Activated naive CD8-positive, alpha-beta T cell treated with anti-CD3 and anti-CD28 coated beads, Interleukin-2, amount 50 U/mL, for 24 hours (primary cell): ENCODE measurements around the gene SLC22A23.

Experiments used
- ATAC-seq: fragments of 150-1000 bp; cut with Tn5 transposase; one replicate; pipeline ENCODE4 v1.10.0; 2021
- DNase-seq: peaks from one replicate; pipeline ENCODE4 v3.0.0; 2021
- H3K27ac Mint-ChIP-seq: one replicate; pipeline ENCODE4 v1.8.0; 2021; ENCODE audit warnings: mild to moderate bottlenecking, mixed read lengths
- H3K27me3 Mint-ChIP-seq: one replicate; pipeline ENCODE4 v1.8.0; 2021; ENCODE audit warnings: mixed read lengths
- H3K36me3 Mint-ChIP-seq: one replicate; pipeline ENCODE4 v1.8.0; 2021; ENCODE audit warnings: low read depth, mixed read lengths
- H3K4me1 Mint-ChIP-seq: one replicate; pipeline ENCODE4 v1.8.0; 2021; ENCODE audit warnings: mixed read lengths
- H3K4me3 Mint-ChIP-seq: one replicate; pipeline ENCODE4 v1.8.0; 2021; ENCODE audit warnings: mild to moderate bottlenecking, moderate library complexity, mixed read lengths
- H3K9me3 Mint-ChIP-seq: one replicate; pipeline ENCODE4 v1.8.0; 2021; ENCODE audit warnings: mixed read lengths

The SLC22A23 gene

DNA sequence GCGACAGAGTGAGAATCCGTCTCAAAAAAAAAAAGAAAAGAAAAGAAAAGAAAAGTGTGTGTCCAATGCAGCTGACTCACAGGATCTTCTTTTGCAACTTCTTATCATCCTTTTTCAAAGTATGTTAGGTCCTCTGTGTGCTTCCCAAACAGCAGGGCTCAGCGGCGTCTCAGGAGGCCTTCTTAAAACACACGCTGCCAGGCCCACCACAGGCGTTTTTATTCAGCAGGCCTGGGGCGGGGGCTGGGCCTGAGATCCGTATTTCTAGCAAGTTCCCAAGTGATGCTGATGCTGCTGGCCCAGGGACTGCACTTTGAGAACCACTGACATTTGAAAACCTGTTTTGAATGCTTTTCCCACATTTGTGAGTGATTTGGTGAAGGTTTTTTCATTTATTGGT lies 141.0 kb downstream of the SLC22A23 start:
- H3K36me3 Mint-ChIP-seq: no peaks in the 10 kb centered on the region
- no peaks in the 10 kb centered on the region for H3K9me3 Mint-ChIP-seq
- peaks cover 19% of the 10 kb centered on the region for H3K4me1 Mint-ChIP-seq
- ATAC-seq (no peak), DNase-seq (no peak)
- H3K27me3 Mint-ChIP-seq: peaks cover 2% of the 10 kb centered on the region
- H3K4me3 Mint-ChIP-seq: no peak overlapping the region
- H3K27ac Mint-ChIP-seq: no peak overlapping the region

DNA sequence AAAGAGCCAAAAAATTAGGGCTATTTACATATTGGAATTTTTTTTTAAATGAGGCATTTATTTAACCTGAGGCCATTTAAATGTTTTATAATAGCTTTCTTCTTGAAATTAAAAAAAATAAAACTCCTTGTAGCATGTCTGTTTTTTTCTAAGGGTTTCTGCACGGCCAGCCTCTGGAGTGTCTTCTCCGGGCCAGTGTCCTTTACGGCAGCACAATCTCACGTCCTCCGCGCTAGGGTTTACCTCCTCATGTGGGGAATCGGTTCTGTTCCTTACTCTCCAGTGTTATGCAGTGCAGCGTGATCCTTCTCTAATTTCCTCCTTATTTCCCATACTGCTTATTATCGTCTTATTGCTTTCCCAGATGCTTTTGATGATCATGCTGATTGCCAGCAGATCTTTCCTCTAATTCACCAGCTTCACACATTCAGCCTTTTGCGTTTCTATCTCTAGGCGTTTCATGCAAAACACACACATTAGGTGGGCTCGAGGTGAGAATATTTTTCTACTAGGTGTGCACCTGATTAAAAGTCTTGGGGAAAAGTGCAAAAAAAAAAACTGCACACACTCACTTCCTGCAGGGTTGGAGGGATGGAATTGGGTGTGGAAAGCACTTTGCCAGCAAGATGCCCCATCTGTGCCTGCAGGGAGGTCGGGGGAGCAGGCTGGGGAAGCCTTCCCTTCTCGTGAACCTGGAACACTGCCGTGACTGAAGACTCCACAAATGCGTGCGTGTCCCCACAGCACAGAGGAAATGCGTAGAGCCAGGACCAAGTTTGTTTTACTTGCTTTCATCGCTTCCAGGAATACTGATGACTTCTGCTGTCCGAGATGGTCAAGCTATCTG lies 142.0 kb downstream of the SLC22A23 start:
- peaks cover 19% of the 10 kb centered on the region for H3K4me1 Mint-ChIP-seq
- H3K27ac Mint-ChIP-seq: no peak overlapping the region
- H3K36me3 Mint-ChIP-seq: no peaks in the 10 kb centered on the region
- H3K9me3 Mint-ChIP-seq: no peaks in the 10 kb centered on the region
- H3K4me3 Mint-ChIP-seq: no peak overlapping the region
- DNase-seq (no peak), ATAC-seq (no peak)
- H3K27me3 Mint-ChIP-seq: peaks cover 2% of the 10 kb centered on the region

DNA sequence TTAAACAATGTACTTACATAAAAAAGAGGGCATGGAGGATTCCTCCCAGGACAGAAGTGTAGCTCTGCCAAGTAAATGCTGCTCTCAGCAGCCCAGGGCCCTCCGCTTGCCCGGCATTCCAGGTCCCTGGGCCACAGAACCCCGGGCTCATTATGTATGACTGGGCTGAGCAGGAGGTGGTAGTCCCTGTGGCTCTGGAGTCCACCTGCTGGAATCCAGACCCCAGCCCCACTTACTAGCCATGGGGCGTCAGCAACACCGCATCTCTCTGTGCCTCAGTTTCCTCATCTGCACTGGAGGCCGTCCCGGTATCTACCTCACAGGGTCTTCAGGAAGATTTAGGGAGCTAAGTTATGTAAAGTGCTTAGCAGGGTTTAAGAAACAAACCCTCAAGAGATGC lies 142.7 kb downstream of the SLC22A23 start:
- peaks cover 17% of the 10 kb centered on the region for H3K4me1 Mint-ChIP-seq
- no peaks in the 10 kb centered on the region for H3K27me3 Mint-ChIP-seq
- no peak overlapping the region for H3K4me3 Mint-ChIP-seq
- H3K27ac Mint-ChIP-seq: no peak overlapping the region
- no peak for DNase-seq
- H3K36me3 Mint-ChIP-seq: no peaks in the 10 kb centered on the region
- H3K9me3 Mint-ChIP-seq: no peaks in the 10 kb centered on the region
- ATAC-seq: no peak

DNA sequence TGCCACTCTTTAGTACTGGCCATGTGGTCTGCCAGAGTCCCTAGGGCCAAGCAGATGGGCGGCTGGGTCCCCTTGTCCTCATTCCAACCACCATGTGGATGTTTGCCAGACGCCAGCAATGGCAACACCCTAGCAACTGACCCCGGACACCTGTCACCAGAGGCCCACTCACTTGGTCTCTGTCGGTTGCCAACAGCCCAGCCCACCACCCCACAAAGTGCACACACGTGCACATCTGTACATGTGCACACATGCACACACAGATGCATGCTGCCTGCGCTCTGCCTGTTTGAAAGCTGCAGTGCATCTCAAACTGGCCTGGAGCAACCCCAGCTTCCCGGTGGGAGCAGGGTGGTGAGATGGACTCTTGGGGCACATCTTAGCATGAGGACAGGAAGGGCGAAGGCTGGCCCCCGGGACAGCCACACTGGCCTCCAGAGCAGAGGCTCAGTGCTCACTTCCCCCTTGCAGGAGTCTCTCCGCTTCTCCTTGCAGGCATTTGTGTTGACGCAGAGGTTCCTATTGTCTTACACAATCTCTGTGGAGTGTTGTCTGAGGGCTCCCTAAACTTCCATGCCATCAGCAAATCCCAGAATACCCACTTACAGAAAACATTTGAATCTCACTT lies 144.1 kb downstream of the SLC22A23 start:
- Mint-ChIP-seq H3K36me3 (no peaks in the 10 kb centered on the region), H3K4me3 (no peak overlapping the region), H3K4me1 (peaks cover 3% of the 10 kb centered on the region), H3K9me3 (no peaks in the 10 kb centered on the region), H3K27me3 (no peaks in the 10 kb centered on the region), H3K27ac (no peak overlapping the region)
- ATAC-seq: no peak
- DNase-seq: no peak

DNA sequence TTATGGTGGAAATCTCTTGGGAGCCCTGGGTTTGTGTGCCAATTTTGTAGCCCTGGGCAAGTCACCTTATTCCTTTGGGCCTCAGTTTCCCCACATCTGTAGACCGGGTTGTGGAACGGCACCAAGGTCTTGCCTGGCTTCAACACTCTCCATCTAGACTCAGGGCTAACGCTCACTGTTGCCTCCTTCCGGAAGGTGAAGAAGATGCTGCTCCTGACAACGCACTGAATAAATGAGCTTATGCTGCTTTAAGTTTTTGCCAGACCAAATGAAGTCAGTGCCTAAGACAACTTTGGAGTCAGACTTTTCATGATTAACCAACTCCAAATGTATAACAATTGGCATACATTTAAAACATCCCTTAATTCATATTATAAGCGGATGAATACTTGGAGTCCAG lies 145.0 kb downstream of the SLC22A23 start:
- Mint-ChIP-seq H3K27ac (no peak overlapping the region), H3K36me3 (no peaks in the 10 kb centered on the region), H3K4me3 (no peak overlapping the region), H3K27me3 (no peaks in the 10 kb centered on the region), H3K9me3 (no peaks in the 10 kb centered on the region), H3K4me1 (no peaks in the 10 kb centered on the region)
- DNase-seq (no peak), ATAC-seq (no peak)

DNA sequence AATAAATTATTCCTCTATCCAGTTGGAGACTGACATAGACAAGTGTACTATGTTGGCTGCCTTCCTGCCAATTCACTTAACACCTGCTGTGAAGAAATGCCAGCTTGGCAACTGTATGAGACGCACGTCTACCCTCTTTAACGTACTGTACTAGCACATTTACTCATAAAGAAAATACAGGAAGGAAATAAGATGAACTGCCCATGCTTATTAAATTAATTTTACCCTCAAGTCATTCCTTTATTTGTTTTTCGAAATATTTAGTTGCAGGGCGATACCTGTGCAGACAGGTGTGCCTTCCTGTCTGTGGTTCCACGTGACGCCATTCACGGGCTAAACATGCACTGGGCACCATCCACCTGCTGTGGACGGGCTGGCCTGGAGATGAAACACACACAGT lies 146.1 kb downstream of the SLC22A23 start:
- H3K4me1 Mint-ChIP-seq: no peaks in the 10 kb centered on the region
- no peak overlapping the region for H3K27ac Mint-ChIP-seq
- no peaks in the 10 kb centered on the region for H3K9me3 Mint-ChIP-seq
- ATAC-seq (no peak), DNase-seq (no peak)
- H3K27me3 Mint-ChIP-seq: no peaks in the 10 kb centered on the region
- no peaks in the 10 kb centered on the region for H3K36me3 Mint-ChIP-seq
- no peak overlapping the region for H3K4me3 Mint-ChIP-seq

DNA sequence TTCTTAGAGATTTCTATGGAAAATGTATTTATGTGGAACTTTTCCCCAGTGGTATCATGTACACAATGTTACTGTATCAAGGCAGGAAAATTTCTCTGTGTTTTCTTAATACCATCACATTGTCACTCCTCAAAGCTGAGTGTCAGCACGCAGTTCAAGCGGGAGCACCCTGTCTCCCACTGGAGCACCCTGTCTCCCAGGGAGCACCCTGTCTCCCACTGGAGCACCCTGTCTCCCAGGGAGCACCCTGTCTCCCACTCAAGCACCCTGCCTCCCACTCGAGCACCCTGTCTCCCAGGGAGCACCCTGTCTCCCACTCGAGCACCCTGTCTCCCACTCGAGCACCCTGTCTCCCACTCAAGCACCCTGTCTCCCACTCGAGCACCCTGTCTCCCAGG lies 146.8 kb downstream of the SLC22A23 start:
- no peak for DNase-seq
- H3K4me1 Mint-ChIP-seq: no peaks in the 10 kb centered on the region
- no peak overlapping the region for H3K4me3 Mint-ChIP-seq
- H3K27me3 Mint-ChIP-seq: no peaks in the 10 kb centered on the region
- ATAC-seq: no peak
- no peak overlapping the region for H3K27ac Mint-ChIP-seq
- no peaks in the 10 kb centered on the region for H3K9me3 Mint-ChIP-seq
- H3K36me3 Mint-ChIP-seq: no peaks in the 10 kb centered on the region

DNA sequence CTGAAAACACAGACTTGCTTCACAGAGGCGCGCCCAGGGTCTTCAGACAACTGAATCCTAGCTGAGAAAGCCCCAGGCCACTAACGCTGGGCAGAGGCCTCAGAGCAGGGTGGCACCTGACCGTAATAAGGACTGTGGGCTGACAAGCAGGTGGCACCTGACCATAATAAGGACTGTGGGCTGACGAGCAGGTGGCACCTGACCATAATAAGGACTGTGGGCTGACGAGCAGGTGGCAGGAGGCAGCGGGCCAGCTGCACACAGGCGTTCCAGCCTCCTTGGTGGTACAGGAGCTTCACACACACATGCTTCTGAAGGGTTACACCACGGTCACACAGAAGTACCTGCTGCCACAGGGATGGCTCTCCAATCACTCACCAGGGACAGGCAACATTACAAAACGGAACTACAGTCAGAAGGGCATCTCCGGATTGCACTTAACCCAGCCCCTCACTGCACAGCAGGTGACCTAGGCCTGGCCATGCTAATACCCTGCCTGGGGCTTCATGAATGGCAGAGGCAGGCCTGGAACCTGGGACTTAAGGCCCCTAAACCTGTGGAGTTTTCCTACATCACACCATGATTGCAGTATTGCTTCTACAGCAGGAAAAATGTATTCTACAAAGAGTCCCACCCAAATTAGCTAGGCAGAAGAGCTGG lies 147.3 kb downstream of the SLC22A23 start:
- Mint-ChIP-seq H3K4me3 (no peak overlapping the region), H3K27me3 (no peaks in the 10 kb centered on the region), H3K27ac (no peak overlapping the region), H3K4me1 (no peaks in the 10 kb centered on the region), H3K9me3 (no peaks in the 10 kb centered on the region), H3K36me3 (no peaks in the 10 kb centered on the region)
- ATAC-seq (no peak), DNase-seq (no peak)

DNA sequence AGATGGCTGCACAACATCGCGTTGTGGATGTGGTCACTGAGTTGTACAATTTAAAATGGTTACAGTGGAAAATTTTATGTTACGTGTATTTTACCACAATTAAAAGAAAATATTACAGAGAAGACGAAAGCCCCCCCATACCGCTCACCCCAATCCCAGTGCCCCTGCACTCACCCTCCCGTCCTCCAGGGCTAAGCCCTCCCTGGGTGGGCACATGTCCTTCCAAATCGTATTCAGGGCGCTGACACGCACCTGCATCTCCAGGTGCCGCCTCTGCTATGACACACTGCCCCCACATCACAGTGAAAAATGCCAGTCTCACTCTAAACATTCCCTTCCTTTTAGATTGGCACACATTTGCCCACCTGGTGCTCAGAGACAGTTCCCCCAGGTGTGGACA lies 148.7 kb downstream of the SLC22A23 start:
- no peaks in the 10 kb centered on the region for H3K9me3 Mint-ChIP-seq
- no peak overlapping the region for H3K27ac Mint-ChIP-seq
- no peak overlapping the region for H3K4me3 Mint-ChIP-seq
- ATAC-seq (no peak), DNase-seq (no peak)
- H3K4me1 Mint-ChIP-seq: no peaks in the 10 kb centered on the region
- H3K27me3 Mint-ChIP-seq: peaks cover 3% of the 10 kb centered on the region
- H3K36me3 Mint-ChIP-seq: no peaks in the 10 kb centered on the region

DNA sequence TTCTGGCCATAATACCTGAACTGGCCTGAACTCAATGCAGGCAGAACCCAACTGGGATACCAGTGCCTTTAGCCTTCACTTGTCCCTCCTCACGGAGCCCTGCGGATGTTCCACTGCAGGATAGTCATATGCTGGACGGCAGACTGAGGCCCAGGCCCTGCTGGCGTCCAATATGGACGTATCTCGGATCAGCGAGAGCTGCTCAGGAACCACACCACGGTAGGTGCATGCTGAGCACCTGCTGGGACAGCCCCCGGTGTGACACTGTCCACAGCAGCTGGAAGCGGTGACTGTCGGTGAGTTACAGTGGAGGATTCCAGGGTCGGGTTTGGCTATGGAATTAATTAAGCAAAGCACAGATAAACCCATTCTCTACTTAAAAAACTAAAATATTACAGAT lies 149.4 kb downstream of the SLC22A23 start:
- ATAC-seq: no peak
- no peak for DNase-seq
- Mint-ChIP-seq H3K4me1 (no peaks in the 10 kb centered on the region), H3K36me3 (no peaks in the 10 kb centered on the region), H3K4me3 (no peak overlapping the region), H3K27me3 (peaks cover 6% of the 10 kb centered on the region), H3K9me3 (no peaks in the 10 kb centered on the region), H3K27ac (no peak overlapping the region)

DNA sequence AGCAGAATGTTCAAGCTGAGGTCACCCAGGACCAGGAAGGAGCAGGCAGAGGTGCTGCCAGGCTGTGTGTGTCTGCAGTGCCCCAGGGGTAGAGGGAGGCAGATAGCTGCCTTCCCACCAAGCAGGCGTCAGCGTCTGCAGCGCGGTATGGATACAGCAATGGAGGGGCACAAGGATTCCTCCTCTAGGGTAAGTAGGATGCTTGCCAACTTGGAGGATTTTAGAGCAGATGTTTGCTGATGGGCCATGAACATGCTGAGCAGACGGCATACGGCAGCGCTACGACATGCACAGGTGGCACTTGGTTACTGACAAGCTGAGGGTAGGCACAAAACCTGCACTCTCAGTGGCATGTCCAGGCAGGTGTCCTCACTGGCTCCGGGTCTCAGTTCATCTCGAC lies 150.0 kb downstream of the SLC22A23 start:
- H3K9me3 Mint-ChIP-seq: no peaks in the 10 kb centered on the region

DNA sequence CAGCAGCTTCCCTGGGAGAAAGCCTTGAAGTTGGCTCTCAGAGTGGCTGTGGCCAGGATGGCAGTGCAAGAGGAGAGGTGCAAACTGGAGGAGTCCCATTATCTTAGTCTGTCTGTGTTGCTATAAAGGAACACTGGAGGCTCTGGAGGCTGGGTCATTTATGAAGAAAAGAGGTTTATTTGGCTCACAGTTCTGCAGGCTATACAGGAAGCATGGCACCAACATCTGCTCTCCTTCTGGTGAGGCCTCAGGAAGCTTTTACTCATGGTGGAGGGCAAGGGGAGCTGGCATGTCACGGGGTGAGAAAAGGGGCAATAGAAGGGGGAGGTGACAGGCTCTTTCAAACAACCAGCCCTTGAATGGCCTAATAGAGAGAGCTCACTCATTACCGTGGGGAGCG lies 151.0 kb downstream of the SLC22A23 start:
- Mint-ChIP-seq H3K4me3 (no peak overlapping the region), H3K27ac (no peak overlapping the region), H3K4me1 (no peaks in the 10 kb centered on the region), H3K36me3 (no peaks in the 10 kb centered on the region), H3K9me3 (no peaks in the 10 kb centered on the region), H3K27me3 (peaks cover 6% of the 10 kb centered on the region)
- ATAC-seq (no peak), DNase-seq (no peak)

More for the DNA sequence above, 150.0 kb downstream of the SLC22A23 start:
- no peaks in the 10 kb centered on the region for H3K4me1 Mint-ChIP-seq
- H3K4me3 Mint-ChIP-seq: no peak overlapping the region
- H3K27me3 Mint-ChIP-seq: peaks cover 6% of the 10 kb centered on the region
- H3K27ac Mint-ChIP-seq: no peak overlapping the region
- ATAC-seq (no peak), DNase-seq (no peak)
- no peaks in the 10 kb centered on the region for H3K36me3 Mint-ChIP-seq

DNA sequence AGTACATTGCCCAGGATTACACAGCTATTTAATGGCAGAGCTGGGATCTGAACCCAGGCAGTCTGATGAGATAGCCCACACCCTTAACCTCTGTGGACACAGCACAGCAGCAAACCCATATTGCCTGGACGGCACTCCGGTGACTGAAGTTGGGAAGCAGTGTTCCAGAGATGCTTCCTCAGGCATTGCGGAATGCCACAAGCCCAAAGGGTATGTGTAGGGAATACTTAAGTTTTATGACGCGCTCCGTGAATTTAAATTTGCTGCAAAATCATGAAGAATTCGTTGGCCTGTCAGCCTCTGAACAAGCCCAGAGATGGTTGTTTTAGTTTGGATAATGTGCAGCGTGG lies 151.7 kb downstream of the SLC22A23 start:
- ATAC-seq (no peak), DNase-seq (no peak)
- H3K36me3 Mint-ChIP-seq: no peaks in the 10 kb centered on the region
- H3K27me3 Mint-ChIP-seq: peaks cover 6% of the 10 kb centered on the region
- no peak overlapping the region for H3K4me3 Mint-ChIP-seq
- no peaks in the 10 kb centered on the region for H3K4me1 Mint-ChIP-seq
- no peaks in the 10 kb centered on the region for H3K9me3 Mint-ChIP-seq
- H3K27ac Mint-ChIP-seq: no peak overlapping the region

DNA sequence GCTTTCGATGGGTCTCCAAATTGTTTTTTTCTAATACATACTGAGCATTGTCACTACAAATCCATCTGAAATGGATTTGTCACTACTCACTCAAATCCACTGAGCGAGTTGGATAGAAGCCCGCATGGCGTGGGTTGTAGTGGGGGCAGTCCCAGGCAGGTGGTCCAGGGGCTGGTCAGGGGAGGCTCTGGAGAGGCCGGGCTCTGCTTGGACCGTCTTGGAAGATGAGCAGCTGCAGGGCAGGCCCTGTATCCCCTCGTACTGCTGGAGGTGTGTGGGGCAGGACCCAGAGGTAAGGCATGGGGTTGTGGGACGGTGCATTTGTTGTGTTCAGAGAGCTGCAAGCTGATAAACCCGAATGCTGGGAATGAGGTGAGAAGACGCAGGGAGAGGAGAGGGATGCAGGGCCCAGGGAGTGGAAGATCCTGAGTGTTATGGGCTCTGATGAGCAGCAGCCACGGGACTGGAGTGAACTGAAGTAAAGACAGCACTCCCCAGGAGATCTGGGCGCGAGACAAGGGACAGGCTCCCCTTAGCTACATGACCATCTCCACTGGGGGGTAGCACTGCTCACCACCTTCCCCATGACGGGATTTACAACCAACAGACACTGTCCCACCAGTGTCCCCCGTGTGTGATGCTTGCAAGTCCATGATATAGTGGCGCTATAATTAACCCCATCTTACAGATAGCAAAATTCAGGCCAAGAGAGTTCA lies 152.2 kb downstream of the SLC22A23 start:
- no peak for DNase-seq
- Mint-ChIP-seq H3K9me3 (no peaks in the 10 kb centered on the region), H3K27ac (no peak overlapping the region), H3K4me1 (no peaks in the 10 kb centered on the region), H3K4me3 (no peak overlapping the region), H3K27me3 (peaks cover 6% of the 10 kb centered on the region), H3K36me3 (no peaks in the 10 kb centered on the region)
- ATAC-seq: no peak
